Prostate gland (tissue), 2 donors: Measurements from ENCODE around the gene ZNF627.
"Not testable (repeated sequence)": the region's sequence is repeated elsewhere in the genome, so short reads cannot be mapped to it uniquely, and the experiment has no call there.

Source experiments
- POLR2A ChIP-seq: fragments of 450-650 bp; IDR thresholded peaks from one replicate; pipeline ENCODE4 v1.6.1; 2016; ENCODE audit warnings: antibody characterized with exemption, mild to moderate bottlenecking
- POLR2AphosphoS5 ChIP-seq: sonication (generic); formaldehyde crosslinking; IDR thresholded peaks from one replicate; pipeline ENCODE4 v1.6.1; 2017; ENCODE audit warnings: antibody characterized with exemption
- TF ChIP-seq, protein P1 (sequence below), 4 experiments: fragments of 200-600 bp in 2 of 4; fragments of 450-650 bp in 2 of 4; sonication (generic) in 2 of 4; IDR thresholded peaks; 1 replicate in 3 of 4; 2 replicates in 1 of 4; pipeline ENCODE4 v1.5.1; 2016 to 2019; ENCODE audit warnings: antibody characterized with exemption in 4 of 4, mild to moderate bottlenecking in 2 of 4, moderate library complexity in 2 of 4

- TF ChIP-seq, protein P1, sequence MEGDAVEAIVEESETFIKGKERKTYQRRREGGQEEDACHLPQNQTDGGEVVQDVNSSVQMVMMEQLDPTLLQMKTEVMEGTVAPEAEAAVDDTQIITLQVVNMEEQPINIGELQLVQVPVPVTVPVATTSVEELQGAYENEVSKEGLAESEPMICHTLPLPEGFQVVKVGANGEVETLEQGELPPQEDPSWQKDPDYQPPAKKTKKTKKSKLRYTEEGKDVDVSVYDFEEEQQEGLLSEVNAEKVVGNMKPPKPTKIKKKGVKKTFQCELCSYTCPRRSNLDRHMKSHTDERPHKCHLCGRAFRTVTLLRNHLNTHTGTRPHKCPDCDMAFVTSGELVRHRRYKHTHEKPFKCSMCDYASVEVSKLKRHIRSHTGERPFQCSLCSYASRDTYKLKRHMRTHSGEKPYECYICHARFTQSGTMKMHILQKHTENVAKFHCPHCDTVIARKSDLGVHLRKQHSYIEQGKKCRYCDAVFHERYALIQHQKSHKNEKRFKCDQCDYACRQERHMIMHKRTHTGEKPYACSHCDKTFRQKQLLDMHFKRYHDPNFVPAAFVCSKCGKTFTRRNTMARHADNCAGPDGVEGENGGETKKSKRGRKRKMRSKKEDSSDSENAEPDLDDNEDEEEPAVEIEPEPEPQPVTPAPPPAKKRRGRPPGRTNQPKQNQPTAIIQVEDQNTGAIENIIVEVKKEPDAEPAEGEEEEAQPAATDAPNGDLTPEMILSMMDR (IDR thresholded peaks at IDR 0.05) = not testable (repeated sequence)
- not testable (repeated sequence) for TF ChIP-seq POLR2A, POLR2AphosphoS5
Measured at GRCh38 chr19:11564082-11564807, 33.0 kb upstream of the ZNF627 start.
